WI38 (cell line): ENCODE data around the gene TRAIP.
A peak's percentile ranks its signal among the peaks of the same experiment; 100 is the strongest.

ENCODE experiments used
- H3K4me3 ChIP-seq: 2 replicates; pipeline ENCODE4 v1.5.1; 2011; ENCODE audit warnings: low read depth, mild to moderate bottlenecking, control low read depth, low read length
- TF ChIP-seq, protein P1 (sequence below): IDR thresholded peaks from 2 replicates; pipeline ENCODE4 v1.5.1; 2012; ENCODE audit warnings: low read depth, mild to moderate bottlenecking, control low read depth, low read length

TRAIP gene

DNA sequence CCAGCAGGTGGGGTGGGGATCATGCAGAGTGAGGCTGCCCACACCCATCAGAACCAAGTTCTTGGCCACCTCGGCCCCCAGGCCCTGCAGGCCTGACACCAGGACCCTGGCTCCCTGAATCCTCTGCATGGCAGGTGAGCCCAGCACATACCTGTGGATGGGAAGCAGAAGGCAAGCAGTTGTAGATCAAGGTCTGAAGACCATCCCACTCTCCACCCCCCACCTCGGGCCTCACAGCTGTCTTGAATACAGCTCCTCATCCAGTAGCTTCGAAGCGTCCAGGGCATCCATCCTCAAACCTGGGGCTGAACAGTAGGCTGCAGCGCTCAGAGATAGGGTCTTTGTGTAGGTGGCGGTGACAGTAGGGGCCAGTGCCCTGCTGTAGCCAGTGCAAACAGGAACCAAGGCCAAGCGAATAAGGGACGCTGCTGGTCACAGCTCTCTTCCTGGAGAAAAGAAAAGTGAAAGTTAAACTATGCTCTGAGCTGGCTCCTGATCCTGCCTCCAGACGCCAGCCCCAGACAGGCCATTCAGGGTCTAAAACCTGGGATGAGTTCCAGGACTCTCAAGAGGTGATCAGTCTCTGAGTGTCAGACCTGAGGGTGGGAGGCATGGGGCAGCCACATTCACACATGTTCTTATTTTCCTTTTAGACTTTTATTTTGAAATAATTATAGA lies 42.7 kb downstream of the TRAIP start, which contains the start of gene UBA7:
Gene UBA7 (minus strand): TSS at position 457 of the 678 bp plus-strand sequence. CDS start 166 bp downstream, at position 291.
- TF ChIP-seq, protein P1, sequence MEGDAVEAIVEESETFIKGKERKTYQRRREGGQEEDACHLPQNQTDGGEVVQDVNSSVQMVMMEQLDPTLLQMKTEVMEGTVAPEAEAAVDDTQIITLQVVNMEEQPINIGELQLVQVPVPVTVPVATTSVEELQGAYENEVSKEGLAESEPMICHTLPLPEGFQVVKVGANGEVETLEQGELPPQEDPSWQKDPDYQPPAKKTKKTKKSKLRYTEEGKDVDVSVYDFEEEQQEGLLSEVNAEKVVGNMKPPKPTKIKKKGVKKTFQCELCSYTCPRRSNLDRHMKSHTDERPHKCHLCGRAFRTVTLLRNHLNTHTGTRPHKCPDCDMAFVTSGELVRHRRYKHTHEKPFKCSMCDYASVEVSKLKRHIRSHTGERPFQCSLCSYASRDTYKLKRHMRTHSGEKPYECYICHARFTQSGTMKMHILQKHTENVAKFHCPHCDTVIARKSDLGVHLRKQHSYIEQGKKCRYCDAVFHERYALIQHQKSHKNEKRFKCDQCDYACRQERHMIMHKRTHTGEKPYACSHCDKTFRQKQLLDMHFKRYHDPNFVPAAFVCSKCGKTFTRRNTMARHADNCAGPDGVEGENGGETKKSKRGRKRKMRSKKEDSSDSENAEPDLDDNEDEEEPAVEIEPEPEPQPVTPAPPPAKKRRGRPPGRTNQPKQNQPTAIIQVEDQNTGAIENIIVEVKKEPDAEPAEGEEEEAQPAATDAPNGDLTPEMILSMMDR, result no peak
- peak within 1 kb of the TSS; percentile 56 for H3K4me3 ChIP-seq

DNA sequence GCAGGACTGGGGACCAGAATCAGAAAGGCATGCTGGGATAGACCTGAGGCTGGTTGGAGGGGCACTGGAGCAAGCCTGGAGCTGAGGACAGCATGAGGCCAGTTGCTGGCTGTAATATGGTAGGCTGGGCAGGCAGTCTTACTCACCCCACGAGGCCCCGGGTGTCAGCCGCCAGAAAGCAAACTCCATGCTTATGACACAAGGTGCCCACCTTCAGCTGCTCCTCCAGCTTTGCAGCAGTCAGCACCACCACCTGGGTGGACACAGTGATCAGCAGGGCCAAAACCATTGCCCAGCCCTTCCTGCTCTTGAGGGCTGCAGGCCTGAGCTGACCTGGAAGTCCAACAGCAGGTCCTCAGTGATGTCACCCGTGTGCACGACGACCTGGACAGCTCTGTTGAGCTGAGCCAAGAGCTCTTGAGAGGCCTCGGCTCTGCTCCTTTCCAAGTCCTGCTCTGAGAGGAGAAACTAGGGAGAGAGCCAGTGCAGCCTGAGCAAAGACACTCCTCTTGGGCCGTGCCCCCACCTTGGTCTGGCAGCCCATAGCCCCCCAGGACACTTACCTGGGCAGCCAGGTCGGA lies 43.4 kb downstream of the TRAIP start:
- TF ChIP-seq, protein P1, result no peak
- peak overlapping the region; percentile 56 for H3K4me3 ChIP-seq

DNA sequence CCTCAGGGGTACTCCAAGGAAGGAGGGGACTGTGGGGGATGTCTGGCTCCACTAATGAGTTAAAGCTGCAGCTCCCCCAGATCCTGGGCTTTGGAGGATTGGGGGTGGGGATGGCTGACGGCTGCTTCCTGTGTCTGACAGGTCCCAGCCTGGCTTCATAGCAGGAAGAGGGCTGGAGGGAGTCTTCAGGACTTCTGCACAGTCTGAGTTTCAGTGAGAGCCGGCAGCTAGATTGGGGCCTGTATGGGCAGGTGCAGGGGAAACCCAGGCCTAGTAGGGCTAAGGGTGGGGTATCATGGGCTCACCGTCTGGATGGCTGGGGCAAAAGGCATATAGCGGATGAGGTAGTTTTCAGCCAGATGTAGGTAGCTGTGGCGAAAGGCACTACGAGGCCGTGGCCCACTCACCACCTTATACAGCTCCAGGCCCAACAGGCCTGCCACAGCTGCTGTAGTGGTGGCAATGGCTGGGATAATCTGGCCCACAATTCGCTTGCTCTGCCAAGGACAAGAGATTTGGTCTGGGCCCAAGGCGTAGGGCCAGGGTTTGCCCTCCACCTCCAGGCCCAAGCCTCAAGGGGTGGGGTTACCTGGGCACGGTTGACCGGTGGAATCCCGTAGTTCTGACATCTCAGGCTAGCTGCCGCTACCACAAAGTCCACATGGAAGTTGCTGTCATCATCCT lies 48.8 kb downstream of the TRAIP start:
- TF ChIP-seq, protein P1, result no peak
- H3K4me3 ChIP-seq, result no peak overlapping the region

DNA sequence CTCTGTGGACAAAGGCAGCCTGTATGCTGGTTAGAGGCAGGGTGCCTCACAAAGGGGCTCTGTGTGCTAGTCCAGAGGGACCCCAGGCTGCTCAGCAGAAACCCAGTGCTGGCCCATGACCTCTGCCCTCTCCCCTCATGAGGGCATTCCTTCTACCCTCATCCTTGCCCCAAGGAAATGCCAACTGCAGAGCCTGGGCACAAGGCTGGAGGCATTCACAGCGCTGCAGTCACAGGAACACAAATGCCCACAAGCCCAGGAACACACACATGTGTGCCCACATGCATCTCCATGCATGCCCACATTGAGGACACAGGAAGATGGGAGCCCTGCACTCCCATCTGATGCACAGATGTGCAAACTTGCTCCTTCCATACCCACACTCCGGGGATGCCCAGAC lies 49.5 kb downstream of the TRAIP start:
- H3K4me3 ChIP-seq, result no peak overlapping the region
- TF ChIP-seq, protein P1, result no peak

DNA sequence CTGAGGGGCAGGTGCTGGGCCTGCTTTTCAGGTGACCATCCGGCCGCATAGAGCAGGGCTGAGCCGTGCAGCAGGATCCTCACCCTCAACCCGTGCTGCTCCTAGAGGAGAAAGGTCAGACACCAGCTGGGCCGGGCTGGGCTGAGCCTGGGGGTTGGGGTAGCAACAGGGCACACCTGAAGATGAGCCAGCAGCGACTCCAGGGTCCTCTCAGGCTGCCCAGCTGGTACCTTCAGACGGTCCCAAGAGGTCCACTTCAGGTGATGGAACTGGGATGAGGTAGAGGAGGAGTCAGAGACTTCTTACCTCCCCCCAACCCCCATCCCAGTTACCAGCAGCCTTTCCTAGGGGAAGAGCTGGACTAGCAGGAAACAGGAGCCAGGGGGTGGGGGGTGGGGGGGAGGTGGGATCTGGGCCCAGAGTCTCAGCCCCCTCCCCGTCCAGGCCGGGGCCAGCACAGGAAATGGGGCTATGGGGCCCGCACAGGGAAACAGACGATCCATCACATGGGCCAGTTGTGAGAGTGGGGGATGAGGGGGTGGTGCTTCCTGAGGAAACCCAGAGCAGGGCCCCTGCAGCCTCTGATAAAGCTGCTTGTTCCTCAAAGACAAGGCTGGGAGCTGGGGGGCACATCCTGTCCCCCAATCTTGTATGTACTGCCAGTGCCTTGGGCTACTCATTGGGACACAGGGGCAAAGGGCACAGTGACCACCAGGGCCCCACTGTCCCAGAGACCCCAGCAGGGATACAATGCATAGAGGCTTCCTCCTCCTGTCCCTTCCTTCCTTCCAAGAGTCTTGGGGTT lies 50.3 kb downstream of the TRAIP start:
- TF ChIP-seq, protein P1, result no peak
- H3K4me3 ChIP-seq, result no peak overlapping the region

DNA sequence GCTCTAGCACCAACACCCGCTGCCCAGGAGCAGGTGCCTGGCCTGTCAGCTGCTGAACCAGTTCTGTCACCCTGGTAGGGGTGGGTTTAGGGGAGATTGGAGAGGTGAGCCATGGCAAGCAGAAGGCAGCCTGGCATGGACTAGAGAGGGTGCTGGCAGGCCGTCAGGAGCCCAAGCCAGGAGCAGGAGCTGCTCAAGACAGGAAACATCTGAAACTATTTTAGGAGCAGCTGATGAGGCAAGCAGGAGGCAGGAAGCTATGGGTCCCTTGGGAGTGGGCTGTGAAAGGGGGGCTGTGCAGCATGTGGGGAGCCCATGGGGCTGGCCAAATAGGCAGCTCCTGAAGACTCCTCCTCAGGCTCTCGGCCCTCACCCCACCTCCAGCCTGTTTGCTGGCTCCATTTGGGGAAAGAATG lies 51.0 kb downstream of the TRAIP start:
- no peak overlapping the region for H3K4me3 ChIP-seq
- TF ChIP-seq, protein P1, result no peak
